Ovary (tissue), 9 donors: ENCODE results near the gene LPGAT1. TPM values are rescaled to one million over a fixed set of nuclear protein-coding genes. Genes with fewer than 3 reads are reported as not detected.

Source experiments
- DNase-seq, 5 donors: peaks; one replicate each; pipeline ENCODE4 v3.0.0-alpha.2; 2019 to 2020
- H3K27ac ChIP-seq, 2 donors: fragments of 200-600 bp; one replicate each; pipeline versions ENCODE4 v1.5.1 to v1.8.0; 2019 to 2022
- H3K27me3 ChIP-seq: fragments of 200-600 bp; one replicate; pipeline ENCODE4 v1.8.0; 2022
- H3K36me3 ChIP-seq: fragments of 200-600 bp; sonication (generic); one replicate; pipeline ENCODE4 v1.5.1; 2019
- H3K4me1 ChIP-seq: one replicate; pipeline ENCODE4 v1.8.1; 2013; ENCODE audit warnings: mild to moderate bottlenecking, moderate library complexity; ENCODE audit not compliant: insufficient read depth
- H3K4me3 ChIP-seq: fragments of 200-600 bp; sonication (generic); one replicate; pipeline ENCODE4 v1.5.1; 2017
- H3K9me3 ChIP-seq, 2 donors: fragments of 200-600 bp in 1 of 2; sonication (generic) in 1 of 2; one replicate each; pipeline versions ENCODE4 v1.5.1 to v1.8.1; 2013 to 2019; ENCODE audit warnings: mild to moderate bottlenecking in 1 of 2, moderate library complexity in 1 of 2
- EP300 ChIP-seq: sonication (generic); formaldehyde crosslinking; IDR thresholded peaks from one replicate; pipeline ENCODE4 v1.6.1; 2017; ENCODE audit warnings: antibody characterized with exemption
- POLR2A ChIP-seq: fragments of 450-650 bp; IDR thresholded peaks from one replicate; pipeline ENCODE4 v1.6.1; 2017; ENCODE audit warnings: antibody characterized with exemption, mild to moderate bottlenecking, moderate library complexity
- WGBS, 3 donors: extraction: QIAGEN DNeasy Blood & Tissue Kit in 1 of 3; methylation state at CpG; one replicate each; pipeline versions ENCODE4 v1.1.5 to v1.1.7; 2013 to 2017; 5-methylcytosine and 5-hydroxymethylcytosine counted together
- intact Hi-C, 4 donors: fragments of 100-400 bp; cut with DNase I; formaldehyde crosslinking; loops; one replicate each; pipeline versions ENCODE4 v1.11.0 to v1.15.1; 2022 to 2023
- polyA plus RNA-seq, 2 donors: library from polyadenylated mRNA; stranded (reverse); fragments of 200-250 nt in 1 of 2; fragments of 350-450 nt in 1 of 2; fragmentation: Illumina TruSeq in 1 of 2; extraction: RNeasy Lipid Tissue Mini Kit (QIAGEN cat#74804) in 1 of 2; gene quantifications; one replicate each; pipeline ENCODE4 v1.2.3, GENCODE V29; 2013 to 2014
- total RNA-seq, 7 donors: library from RNA; depleted of rRNA in 2 of 7; stranded (reverse); fragments of >200 nt in 2 of 7; fragmentation: NEBNext Ultra II Directional in 3 of 7; extraction: Animal tissue kit (Norgen Biotek cat#: 25700) in 3 of 7; gene quantifications; one replicate each; pipeline versions ENCODE4 v1.1.0 to v1.2.4, GENCODE V29; 2016 to 2023
- TF ChIP-seq, protein P1 (sequence below), 3 donors: fragments of 450-650 bp in 2 of 3; fragments of 200-600 bp in 1 of 3; IDR thresholded peaks; one replicate each; pipeline versions ENCODE4 v1.5.1 to v1.8.0; 2016 to 2022; ENCODE audit warnings: antibody characterized with exemption in 3 of 3, mild to moderate bottlenecking in 1 of 3
- donor health status: DM: no; HTN: no; CAD: no; lungs with moderate emphysema.
- donor health status: DM: no; HTN: no; CAD: no.
- donor health status: Bipolar disorder and iron deficiency.
- donor health status: DM: yes; HTN: yes; CAD: no.
- donor health status: DM: no; HTN: no; CAD: no.
- donor health status: DM: yes; HTN: yes; CAD: no.

The LPGAT1 gene
- total and polyA plus RNA-seq, 9 donors, result 6.3 to 32.7 (median 26.1) TPM

DNA sequence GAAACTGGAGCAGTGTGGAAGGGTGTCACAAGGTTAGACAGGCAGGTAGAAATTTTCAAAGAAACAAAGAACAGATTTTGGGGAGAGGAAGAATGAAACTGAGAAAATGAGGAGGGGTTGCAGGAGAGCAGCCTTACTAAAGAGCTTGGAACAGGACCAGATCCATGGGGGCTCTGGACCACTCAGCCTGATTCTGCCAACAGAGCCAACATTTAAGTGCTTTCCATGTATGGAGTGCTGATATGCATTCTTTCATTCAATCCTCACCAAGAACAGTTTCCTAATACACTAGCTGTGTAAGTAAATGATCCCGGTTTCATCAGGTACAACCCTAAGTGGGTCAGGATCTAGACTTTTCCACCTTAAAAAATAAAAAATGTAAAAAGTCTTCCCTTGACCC is 16.2 kb downstream of the LPGAT1 start:
- 80 to 89% (median 86%) methylated on average over 1 of the region's 1 CpG for WGBS, 3 donors

DNA sequence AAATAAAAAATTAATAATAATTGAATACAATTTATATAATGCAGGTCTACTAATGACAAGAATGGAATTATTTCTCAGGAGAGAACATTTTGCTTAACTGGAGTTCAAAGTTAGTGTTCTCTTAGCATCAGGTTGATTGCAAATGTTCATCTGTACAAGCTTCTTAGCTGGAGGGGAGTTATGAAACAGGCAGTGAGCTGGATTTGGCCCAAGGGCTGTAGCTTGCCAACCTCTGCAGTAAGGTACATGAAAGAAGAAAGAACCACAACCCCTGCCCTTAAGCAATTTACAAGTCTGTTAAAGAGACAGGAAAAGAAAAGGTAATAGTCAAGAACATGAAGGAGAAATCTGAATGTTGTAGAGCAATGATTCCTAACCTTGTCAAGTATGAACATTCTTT is 17.0 kb downstream of the LPGAT1 start:
- TF ChIP-seq POLR2A (no peak), EP300 (no peak)
- TF ChIP-seq, protein P1, sequence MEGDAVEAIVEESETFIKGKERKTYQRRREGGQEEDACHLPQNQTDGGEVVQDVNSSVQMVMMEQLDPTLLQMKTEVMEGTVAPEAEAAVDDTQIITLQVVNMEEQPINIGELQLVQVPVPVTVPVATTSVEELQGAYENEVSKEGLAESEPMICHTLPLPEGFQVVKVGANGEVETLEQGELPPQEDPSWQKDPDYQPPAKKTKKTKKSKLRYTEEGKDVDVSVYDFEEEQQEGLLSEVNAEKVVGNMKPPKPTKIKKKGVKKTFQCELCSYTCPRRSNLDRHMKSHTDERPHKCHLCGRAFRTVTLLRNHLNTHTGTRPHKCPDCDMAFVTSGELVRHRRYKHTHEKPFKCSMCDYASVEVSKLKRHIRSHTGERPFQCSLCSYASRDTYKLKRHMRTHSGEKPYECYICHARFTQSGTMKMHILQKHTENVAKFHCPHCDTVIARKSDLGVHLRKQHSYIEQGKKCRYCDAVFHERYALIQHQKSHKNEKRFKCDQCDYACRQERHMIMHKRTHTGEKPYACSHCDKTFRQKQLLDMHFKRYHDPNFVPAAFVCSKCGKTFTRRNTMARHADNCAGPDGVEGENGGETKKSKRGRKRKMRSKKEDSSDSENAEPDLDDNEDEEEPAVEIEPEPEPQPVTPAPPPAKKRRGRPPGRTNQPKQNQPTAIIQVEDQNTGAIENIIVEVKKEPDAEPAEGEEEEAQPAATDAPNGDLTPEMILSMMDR (IDR thresholded peaks at IDR 0.05), result no peak
- Histone ChIP-seq H3K27ac (no peak overlapping the region), H3K9me3 (no peaks in the 10 kb centered on the region), H3K4me3 (no peak overlapping the region), H3K4me1 (no peaks in the 10 kb centered on the region), H3K27me3 (no peaks in the 10 kb centered on the region), H3K36me3 (no peaks in the 10 kb centered on the region)
- intact Hi-C loops, result no loop called here
- DNase-seq, result peak; percentile 38 to 70 (median 45)

More for the DNA sequence above, 16.2 kb downstream of the LPGAT1 start:
- H3K27ac ChIP-seq, result no peak overlapping the region
- H3K9me3 ChIP-seq, result no peaks in the 10 kb centered on the region
- no peak for DNase-seq
- intact Hi-C loops, result no loop called here
- H3K27me3 ChIP-seq, result no peaks in the 10 kb centered on the region
- H3K36me3 ChIP-seq, result no peaks in the 10 kb centered on the region
- H3K4me1 ChIP-seq, result no peaks in the 10 kb centered on the region
- H3K4me3 ChIP-seq, result no peak overlapping the region
- TF ChIP-seq EP300 (no peak), POLR2A (no peak)
- TF ChIP-seq, protein P1 (IDR thresholded peaks at IDR 0.05), result no peak

DNA sequence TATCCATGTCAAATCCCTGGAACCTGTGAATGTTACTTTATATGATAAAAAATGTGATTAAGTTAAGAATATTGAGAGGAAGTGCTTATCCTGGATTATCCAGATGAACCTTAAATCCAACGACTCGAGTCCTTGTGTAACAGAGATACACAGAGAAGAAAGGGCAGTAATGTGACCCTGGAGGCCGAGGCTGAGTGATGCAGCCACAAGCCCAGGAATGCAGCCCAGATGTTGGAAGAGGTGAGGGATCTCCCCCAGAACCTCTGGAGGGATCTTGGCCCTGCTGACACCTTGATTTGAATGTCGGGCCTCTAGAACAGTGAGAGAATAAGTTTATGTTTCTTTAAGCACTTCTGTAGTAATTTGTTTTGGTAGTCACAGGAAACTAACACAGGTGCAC is 18.0 kb downstream of the LPGAT1 start:
- Histone ChIP-seq H3K27me3 (no peaks in the 10 kb centered on the region), H3K27ac (no peak overlapping the region), H3K9me3 (no peaks in the 10 kb centered on the region), H3K4me1 (no peaks in the 10 kb centered on the region), H3K36me3 (no peaks in the 10 kb centered on the region), H3K4me3 (no peak overlapping the region)
- intact Hi-C loops, result no loop called here
- no peak for DNase-seq
- 68 to 79% (median 77%) methylated on average over 4 of the region's 4 CpGs for WGBS, 3 donors
- TF ChIP-seq EP300 (no peak), POLR2A (no peak)
- TF ChIP-seq, protein P1 (IDR thresholded peaks at IDR 0.05), result no peak

DNA sequence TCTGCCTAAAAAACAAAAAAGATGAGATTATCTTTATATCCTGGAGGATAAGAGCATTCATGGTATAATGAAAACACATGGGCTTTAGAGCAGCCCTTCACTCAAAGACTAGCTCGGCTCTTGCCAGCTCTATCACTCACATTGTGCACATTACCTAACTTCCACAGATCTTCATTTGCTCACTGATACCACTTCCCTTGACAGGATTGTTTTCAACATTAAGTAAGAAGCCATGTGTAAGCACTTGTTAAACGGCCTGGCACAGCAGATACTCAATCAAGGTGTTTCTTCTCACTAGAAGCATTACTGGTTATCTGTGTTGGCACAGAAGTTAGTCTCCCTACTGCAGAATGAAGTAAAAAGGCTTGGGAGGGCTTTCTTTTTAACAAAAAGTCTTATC is 18.7 kb downstream of the LPGAT1 start:
- Histone ChIP-seq H3K27me3 (no peaks in the 10 kb centered on the region), H3K27ac (no peak overlapping the region), H3K9me3 (no peaks in the 10 kb centered on the region), H3K36me3 (no peaks in the 10 kb centered on the region), H3K4me1 (no peaks in the 10 kb centered on the region), H3K4me3 (no peak overlapping the region)
- intact Hi-C loops, result no loop called here
- WGBS, 3 donors, result 65 to 67% (median 66%) methylated on average over 2 of the region's 2 CpGs
- no peak for DNase-seq
- TF ChIP-seq, protein P1 (IDR thresholded peaks at IDR 0.05), result no peak
- no peak for TF ChIP-seq POLR2A
- no peak for TF ChIP-seq EP300

DNA sequence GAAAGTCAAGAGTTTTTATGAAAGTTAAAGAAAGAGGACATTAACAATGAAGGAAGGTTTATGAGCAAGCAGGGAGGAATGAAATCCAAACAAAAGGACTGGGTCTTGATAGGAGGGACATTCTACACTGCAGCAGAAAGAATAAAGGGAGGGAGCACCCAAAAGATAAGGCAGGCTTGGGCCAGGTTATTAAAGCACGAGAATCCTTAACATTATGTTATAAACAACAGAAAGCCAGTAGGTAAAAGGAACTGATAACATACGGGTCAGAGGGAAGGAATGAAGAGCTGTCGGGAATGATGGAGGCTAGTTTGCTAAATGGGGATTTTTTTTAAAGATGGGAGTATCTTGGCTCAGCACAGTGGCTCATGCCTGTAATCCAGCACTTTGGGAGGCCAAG is 19.4 kb downstream of the LPGAT1 start:
- intact Hi-C loops, result no loop called here
- no peak for DNase-seq

More for the DNA sequence above, 19.4 kb downstream of the LPGAT1 start:
- TF ChIP-seq POLR2A (no peak), EP300 (no peak)
- TF ChIP-seq, protein P1 (IDR thresholded peaks at IDR 0.05), result no peak
- H3K27me3 ChIP-seq, result no peaks in the 10 kb centered on the region
- 67 to 74% (median 70%) methylated on average over 3 of the region's 3 CpGs for WGBS, 3 donors
- H3K27ac ChIP-seq, result no peak overlapping the region
- H3K4me3 ChIP-seq, result no peak overlapping the region
- no peaks in the 10 kb centered on the region for H3K4me1 ChIP-seq
- H3K36me3 ChIP-seq, result no peaks in the 10 kb centered on the region
- no peaks in the 10 kb centered on the region for H3K9me3 ChIP-seq
